Bronchus fibroblast of lung (primary cell): ENCODE results near the gene ZNF74. TPM values are rescaled to one million over a fixed set of nuclear protein-coding genes. Genes with fewer than 3 reads are reported as not detected.

Source experiments
- total RNA-seq: library from RNA; depleted of rRNA; stranded (reverse); fragments of >200 nt; gene quantifications from 2 replicates; pipeline ENCODE4 v1.2.3, GENCODE V29; 2015

The ZNF74 gene
- 8.8 and 8.9 TPM in 2 replicates for total RNA-seq

DNA sequence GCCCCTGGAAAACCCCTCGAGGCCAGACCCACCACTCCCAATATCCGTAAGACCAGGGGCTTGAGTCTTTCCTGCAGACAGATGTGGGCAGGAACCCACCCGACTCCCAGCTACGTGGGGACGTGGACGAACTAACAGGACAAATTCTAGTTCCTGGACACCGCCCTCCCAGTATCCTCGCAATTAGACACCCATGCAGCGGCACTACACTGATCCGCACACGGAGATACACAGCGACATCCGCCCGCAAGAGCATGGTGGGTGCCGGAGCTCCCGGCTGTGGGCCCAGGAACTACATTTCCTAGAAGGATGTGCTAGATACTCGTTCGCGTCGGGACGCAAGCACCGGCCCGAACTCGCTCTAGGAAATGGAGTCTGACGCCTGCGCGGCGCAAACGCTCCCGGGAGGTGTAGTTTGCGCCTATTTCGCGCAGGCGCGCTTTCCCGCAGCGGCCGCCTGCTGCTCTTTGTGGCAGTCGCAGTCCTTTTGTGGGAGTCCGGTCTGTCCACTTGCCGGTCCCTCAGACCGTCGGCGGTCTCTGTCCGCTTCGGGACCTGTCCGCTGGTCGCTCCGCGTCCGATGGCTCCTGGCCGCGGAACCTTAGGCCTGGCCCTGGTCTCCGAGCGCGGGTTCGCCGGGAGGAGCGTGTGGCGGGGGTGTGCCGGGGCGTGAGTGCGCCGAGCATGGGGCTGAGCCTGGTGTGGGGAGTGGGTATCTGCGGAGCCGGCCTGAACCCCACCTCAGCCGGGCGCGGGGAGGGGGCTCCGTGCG is at the start of gene ZNF74:
TSS of gene ZNF74 (plus strand) at position 447 of the 772 bp plus-strand sequence. CDS start 478 bp downstream, outside the sequence.

DNA sequence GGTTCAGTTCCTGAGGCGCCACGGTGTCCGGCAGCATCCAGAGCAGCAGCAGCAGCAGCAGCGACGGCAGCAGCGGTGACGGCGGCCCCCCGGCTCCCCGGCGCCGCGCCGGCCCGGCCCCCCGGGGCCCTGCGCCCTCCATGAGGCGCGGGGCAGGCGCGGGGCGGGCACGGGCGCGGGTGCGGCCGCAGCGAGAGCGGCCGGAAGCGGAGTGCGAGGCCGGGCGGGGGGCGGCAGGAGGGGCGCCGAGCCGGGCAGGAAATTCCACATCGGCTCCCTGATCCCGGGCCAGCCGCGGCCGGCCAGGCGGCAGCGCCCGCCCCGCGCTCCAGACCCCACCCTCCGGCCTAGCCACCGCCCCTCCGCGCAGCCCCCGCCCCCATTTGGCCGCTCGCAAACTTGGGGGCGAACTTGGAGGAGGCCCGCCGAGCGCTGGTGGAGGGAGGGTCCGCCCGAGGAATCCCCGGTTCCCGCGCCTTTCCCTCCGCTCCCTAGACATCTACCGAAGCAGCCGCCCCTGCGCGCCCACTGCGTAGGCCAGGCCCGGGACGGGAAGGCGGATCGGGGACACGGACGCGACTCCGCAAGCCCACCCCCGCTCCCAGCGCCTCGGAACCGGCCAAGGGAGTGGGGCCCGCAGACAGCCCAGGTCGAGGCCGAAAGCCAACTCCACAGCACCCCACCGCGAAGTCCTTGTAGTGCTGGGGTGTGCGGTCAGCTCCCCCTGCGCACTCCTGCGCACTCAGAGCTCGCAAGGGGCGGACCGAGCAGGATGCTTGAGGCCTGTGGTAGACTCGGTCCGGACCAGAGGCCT is 43.9 kb downstream of the ZNF74 start, which contains the start of gene SCARF2:
TSS of gene SCARF2 (minus strand) at position 213 of the 814 bp plus-strand sequence. CDS start at position 142, 71 bp downstream.

Other genes with a start within 250 kb of the ZNF74 start
- gene CCDC188, start 243.1 kb upstream of the ZNF74 start, total RNA-seq = 0.15 TPM in 1 of 2 replicates, not detected in the other
- gene RTN4R, start 125.8 kb upstream of the ZNF74 start, total RNA-seq = 3.2 and 3.4 TPM in 2 replicates
- 69.3 and 79.8 TPM in 2 replicates for gene DGCR6L, start 74.1 kb upstream of the ZNF74 start, total RNA-seq
- gene SCARF2, start 43.7 kb downstream of the ZNF74 start, total RNA-seq = 31.7 and 32.1 TPM in 2 replicates
- 21.3 and 24.0 TPM in 2 replicates for gene KLHL22, start 101.6 kb downstream of the ZNF74 start, total RNA-seq
- gene MED15, start 113.5 kb downstream of the ZNF74 start, total RNA-seq = 45.0 and 50.3 TPM in 2 replicates